Measurements from ENCODE around the gene INCA1.

The INCA1 gene

GRCh38 chr17:5027299-5027698 lies 30.0 kb upstream of the INCA1 start:
- TF ChIP-seq CTCF (conservative IDR thresholded peaks at IDR 0.05; ENCODE audit: low read depth, low read length): no peak
- Histone ChIP-seq H3K27ac (no peak overlapping the region), H3K79me2 (ENCODE audit: insufficient read depth, low read depth) (no peaks in the 10 kb centered on the region), H3K27me3 (ENCODE audit: insufficient read depth, low read depth) (no peaks in the 10 kb centered on the region), H3K9ac (no peak overlapping the region), H4K20me1 (ENCODE audit: insufficient read depth) (no peaks in the 10 kb centered on the region), H3K4me1 (ENCODE audit: low read depth, poor library complexity, severe bottlenecking) (peaks cover 5% of the 10 kb centered on the region), H2AFZ (ENCODE audit: low read depth) (no peak overlapping the region), H3K4me2 (no peak overlapping the region), H3K4me3 (IDR thresholded peaks at IDR 0.05; ENCODE audit: insufficient read depth, low read depth, low read length) (no peak overlapping the region), H3K36me3 (ENCODE audit: insufficient read depth) (no peaks in the 10 kb centered on the region)

- no peak for TF ChIP-seq CTCF (conservative IDR thresholded peaks at IDR 0.05; ENCODE audit: low read depth, low read length)
- Histone ChIP-seq H3K4me3 (IDR thresholded peaks at IDR 0.05; ENCODE audit: insufficient read depth, low read depth, low read length) (no peak overlapping the region), H3K4me2 (no peak overlapping the region), H3K79me2 (ENCODE audit: insufficient read depth, low read depth) (no peaks in the 10 kb centered on the region), H3K27ac (no peak overlapping the region), H4K20me1 (ENCODE audit: insufficient read depth) (no peaks in the 10 kb centered on the region), H2AFZ (ENCODE audit: low read depth) (no peak overlapping the region), H3K4me1 (ENCODE audit: low read depth, poor library complexity, severe bottlenecking) (no peaks in the 10 kb centered on the region), H3K36me3 (ENCODE audit: insufficient read depth) (no peaks in the 10 kb centered on the region), H3K9ac (no peak overlapping the region), H3K27me3 (ENCODE audit: insufficient read depth, low read depth) (no peaks in the 10 kb centered on the region)
Observed at GRCh38 chr17:5024604-5025003, 27.3 kb upstream of the INCA1 start.

- Histone ChIP-seq H3K27me3 (ENCODE audit: insufficient read depth, low read depth) (no peaks in the 10 kb centered on the region), H3K27ac (no peak overlapping the region), H3K9ac (no peak overlapping the region), H2AFZ (ENCODE audit: low read depth) (no peak overlapping the region), H3K4me3 (IDR thresholded peaks at IDR 0.05; ENCODE audit: insufficient read depth, low read depth, low read length) (no peak overlapping the region), H3K36me3 (ENCODE audit: insufficient read depth) (no peaks in the 10 kb centered on the region), H3K79me2 (ENCODE audit: insufficient read depth, low read depth) (no peaks in the 10 kb centered on the region), H3K4me1 (ENCODE audit: low read depth, poor library complexity, severe bottlenecking) (no peaks in the 10 kb centered on the region), H3K4me2 (no peak overlapping the region), H4K20me1 (ENCODE audit: insufficient read depth) (no peaks in the 10 kb centered on the region)
- TF ChIP-seq CTCF (conservative IDR thresholded peaks at IDR 0.05; ENCODE audit: low read depth, low read length): no peak
Observed at GRCh38 chr17:5023588-5024147, 26.3 kb upstream of the INCA1 start.

GRCh38 chr17:5022171-5022711 lies 24.9 kb upstream of the INCA1 start:
- no peak overlapping the region for H3K4me2 ChIP-seq
- H3K4me1 ChIP-seq (ENCODE audit: low read depth, poor library complexity, severe bottlenecking): no peaks in the 10 kb centered on the region
- H2AFZ ChIP-seq (ENCODE audit: low read depth): no peak overlapping the region
- H3K9ac ChIP-seq: no peak overlapping the region
- TF ChIP-seq CTCF (conservative IDR thresholded peaks at IDR 0.05; ENCODE audit: low read depth, low read length): no peak
- no peak overlapping the region for H3K27ac ChIP-seq
- H3K4me3 ChIP-seq (IDR thresholded peaks at IDR 0.05; ENCODE audit: insufficient read depth, low read depth, low read length): no peak overlapping the region
- no peaks in the 10 kb centered on the region for H4K20me1 ChIP-seq (ENCODE audit: insufficient read depth)
- H3K27me3 ChIP-seq (ENCODE audit: insufficient read depth, low read depth): no peaks in the 10 kb centered on the region
- H3K36me3 ChIP-seq (ENCODE audit: insufficient read depth): no peaks in the 10 kb centered on the region
- no peaks in the 10 kb centered on the region for H3K79me2 ChIP-seq (ENCODE audit: insufficient read depth, low read depth)
